GM21825 (cell line): ENCODE measurements around the gene ACVR2B.
"Not testable (repeated sequence)": the region's sequence is repeated elsewhere in the genome, so short reads cannot be mapped to it uniquely, and the experiment has no call there.

Experiments
- ATAC-seq: cut with Tn5 transposase; IDR thresholded peaks from one replicate; pipeline ENCODE4 v1.9.1; 2021; ENCODE audit warnings: mild to moderate bottlenecking, moderate library complexity; ENCODE audit not compliant: unreplicated experiment

ACVR2B gene

DNA sequence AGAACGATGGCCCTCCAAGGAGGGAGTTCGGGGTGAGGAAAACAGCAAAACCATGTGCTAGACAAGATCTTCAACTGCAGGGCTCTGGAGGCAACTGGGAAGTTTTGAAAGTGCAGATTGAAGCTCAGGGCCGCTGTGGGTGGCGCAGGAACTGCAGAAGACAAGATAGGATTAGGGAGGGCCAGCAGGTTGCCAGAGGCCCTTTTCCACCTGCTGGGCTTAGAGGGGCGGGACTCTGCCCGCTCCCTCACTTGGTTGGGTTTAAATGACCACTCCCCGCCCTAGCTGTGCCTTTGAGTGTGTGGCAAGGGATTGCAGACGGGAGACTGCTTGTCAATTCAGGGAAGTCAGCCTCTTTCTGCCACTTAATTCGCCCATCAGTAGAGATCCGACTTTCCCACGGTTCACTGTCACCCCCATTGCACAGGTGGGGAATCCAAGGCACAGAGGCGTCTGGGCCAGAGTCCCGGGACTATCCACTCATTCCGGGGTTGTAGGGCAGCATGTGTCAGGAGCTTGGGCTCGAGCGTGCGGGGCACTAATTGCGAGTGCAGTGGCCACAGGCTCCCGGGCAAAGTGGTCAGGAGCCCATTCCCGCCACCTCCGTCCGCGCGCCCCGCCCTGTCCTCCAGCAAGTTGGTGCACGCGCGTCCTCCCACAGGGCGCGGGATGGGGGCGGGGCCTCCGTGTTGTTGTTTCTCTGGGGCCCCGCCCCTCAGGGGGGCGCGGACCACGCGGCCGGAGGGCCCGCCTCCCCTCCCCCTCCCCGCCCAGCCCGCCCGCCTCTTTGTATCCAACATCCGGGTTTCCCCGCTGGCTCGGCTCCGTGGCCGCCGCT, at the start of gene ACVR2B:
TSS of gene ACVR2B (plus strand) at position 816 of the 838 bp plus-strand sequence. CDS start 433 bp downstream, outside the sequence.
- ATAC-seq: peak; percentile 58

DNA sequence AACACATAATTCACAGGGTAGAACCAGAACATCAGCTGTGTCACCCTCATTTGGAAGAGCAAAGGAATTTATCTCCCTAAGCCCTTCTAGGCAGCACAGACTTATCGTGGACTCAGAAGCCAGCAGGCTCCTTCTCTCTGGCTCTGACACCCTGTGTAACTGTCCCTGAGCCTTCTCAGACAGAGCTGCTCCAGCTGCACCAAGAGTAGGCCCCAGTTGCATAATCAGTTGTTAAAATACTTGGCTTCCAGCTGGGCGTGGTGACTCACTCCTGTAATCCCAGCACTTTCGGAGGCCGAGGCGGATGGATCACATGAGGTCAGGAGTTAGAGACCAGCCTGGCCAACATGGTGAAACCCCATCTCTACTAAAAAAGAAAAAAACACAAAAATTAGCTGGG, 49.4 kb upstream of the ACVR2B start:
- ATAC-seq: no peak

DNA sequence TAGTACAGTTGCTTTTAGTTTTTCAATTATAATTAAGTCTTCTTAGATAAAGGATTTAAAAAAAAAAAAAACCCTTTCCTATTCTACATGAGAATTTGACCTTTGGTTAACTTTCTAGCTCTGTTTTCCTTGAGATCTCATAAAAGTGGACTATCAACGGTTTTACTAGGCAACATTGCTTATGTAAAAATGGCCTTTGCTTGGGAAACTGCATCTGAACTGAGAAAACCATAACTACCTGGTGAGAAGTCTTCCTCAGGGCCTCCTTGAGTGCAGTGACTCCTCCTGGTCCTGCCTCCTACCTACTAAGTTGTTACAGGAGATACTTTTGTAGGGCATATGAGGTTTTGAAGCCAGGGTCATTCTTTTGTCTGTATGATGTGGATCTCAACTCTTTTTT, 42.1 kb upstream of the ACVR2B start:
- no peak for ATAC-seq

DNA sequence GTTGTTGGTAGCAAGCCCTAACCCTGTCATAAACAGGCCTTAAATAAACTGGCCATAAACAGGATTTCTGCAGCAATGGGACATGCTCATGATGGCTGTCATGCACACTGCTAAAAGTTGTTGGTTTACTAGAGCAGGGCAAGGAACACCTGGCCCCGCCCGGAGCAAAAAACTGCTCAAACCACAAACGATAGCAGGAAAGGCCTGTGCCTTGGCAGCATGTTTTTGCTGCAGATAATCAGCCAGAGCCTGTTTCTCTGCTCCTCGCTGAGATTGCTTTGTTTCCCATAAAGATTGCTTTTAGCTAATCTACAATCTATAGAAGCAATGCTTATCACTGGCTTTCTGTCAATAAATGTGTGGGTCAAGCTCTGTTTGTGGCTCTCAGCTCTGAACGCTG, 32.9 kb upstream of the ACVR2B start:
- not testable (repeated sequence) for ATAC-seq

DNA sequence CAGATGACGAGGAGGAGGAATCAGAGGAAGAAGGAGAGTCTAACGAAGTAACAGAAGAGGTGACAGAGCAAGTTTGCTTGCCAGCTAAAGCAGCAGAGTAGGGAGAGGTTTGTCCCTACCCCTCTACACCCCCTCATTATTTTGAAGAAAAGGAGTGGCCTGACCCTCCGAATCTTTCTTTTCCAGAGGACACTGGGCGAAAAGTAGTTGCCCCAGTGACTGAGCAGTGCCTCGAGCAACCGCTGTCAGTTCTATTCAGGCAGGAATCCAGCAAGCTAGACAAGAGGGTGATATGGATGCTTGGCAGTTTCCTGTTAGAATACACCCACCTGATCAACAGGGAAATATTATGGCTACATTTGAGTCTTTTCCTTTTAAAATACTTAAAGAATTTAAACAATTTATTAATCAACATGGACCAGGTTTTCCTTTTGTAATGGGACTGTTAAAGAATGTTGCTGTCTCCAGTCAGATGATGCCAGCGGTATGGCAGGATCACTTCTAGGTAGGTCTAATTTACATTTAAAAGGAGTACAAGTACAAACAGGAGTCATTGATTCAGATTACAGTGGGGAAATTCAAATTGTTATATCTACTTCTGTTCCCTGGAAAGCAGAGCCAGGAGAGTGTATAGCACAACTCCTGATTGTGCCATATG, 31.9 kb upstream of the ACVR2B start:
- no peak for ATAC-seq

DNA sequence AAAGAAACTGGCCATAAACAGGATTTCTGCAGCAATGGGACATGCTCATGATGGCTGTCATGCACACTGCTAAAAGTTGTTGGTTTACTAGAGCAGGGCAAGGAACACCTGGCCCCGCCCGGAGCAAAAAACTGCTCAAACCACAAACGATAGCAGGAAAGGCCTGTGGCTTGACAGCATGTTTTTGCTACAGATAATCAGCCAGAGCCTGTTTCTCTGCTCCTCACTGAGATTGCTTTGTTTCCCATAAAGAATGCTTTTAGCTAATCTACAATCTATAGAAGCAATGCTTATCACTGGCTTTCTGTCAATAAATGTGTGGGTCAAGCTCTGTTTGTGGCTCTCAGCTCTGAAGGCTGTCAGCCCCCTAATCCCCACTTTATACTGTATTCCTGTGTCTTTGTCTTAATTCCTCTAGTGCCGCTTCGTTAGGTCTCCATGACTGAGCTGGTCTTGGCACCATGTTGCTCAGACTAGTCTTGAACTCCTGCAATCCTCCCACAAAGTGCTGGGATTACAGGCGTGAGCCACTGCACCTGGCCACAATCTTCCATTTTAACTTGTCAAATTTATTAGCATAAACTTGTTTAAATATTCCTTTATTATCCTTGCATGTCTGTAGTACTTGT, 26.8 kb upstream of the ACVR2B start:
- not testable (repeated sequence) for ATAC-seq

DNA sequence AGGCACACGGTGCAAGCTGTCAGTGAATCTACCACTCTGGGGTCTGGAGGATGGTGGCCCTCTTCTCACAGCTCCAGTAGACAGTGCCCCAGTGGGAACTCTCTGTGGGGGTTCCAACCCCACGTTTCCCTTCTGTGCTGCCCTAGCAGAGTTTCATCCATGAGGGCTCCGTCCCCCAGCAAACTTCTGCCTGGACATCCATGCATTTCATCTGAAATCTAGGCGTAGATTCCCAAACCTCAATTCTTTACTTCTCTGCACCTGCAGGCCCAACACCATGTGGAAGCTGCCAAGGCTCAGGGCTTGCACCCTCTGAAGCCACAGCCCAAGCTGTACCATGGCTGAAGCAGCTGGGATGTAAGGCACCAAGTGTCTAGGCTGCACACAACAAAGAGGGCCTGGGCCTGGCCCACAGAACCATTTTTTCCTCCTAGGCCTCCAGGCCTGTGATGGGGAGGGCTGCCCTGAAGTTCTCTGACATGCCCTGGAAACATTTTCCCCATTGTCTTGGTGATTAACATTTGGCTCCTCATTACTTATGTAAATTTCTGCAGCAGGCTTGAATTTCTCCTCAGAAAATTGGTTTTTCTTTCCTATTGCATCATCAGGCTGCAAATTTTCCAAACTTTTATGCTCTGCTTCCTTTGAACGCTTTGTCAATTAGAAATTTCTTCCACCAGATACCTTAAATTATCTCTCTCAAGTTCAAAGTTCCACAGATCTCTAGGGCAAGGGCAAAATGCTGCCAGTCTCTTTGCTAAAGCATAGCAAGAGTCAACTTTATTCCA, 20.6 kb upstream of the ACVR2B start:
- not testable (repeated sequence) for ATAC-seq

DNA sequence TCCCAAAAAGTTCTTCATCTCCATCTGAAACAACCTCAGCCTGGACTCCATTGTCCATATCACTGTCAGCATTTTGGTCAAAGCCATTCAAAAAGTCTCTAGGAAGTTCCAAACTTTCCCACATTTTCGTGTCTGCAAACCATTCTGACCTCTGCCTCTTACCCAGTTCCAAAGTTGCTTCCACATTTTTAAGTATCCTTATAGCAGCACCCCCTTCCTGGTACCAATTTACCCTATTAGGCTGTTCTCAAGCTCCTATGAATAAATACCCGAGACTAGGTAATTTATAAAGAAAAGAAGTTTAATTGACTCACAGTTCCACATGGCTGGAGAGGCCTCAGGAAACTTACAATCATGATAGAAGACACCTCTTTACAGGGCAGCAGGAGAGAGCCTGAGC, 20.0 kb upstream of the ACVR2B start:
- not testable (repeated sequence) for ATAC-seq

DNA sequence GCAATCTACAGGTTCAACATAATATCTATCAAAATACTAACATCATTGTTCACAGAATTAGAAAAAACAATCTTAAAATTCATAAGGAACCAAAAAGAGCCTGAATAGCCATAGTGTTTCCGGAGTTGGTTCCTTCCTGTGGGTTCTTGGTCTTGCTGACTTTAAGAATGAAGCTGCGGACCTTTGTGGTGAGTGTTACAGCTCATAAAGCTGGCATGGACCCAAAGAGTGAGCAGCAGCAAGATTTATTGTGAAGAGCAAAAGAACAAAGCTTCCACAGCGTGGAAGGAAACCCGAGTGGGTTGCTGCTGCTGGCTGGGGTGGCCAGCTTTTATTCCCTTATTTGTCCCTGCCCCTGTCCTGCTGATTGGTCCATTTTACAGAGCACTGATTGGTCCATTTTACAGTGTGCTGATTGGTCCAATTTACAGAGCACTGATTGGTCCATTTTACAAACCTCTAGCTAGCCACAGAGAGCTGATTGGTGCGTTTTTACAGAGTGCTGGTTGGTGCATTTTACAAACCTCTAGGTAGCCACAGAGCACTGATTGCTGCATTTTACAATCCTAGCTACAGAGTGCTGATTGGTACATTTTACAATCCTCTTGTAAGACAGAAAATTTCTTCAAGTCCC, 15.1 kb upstream of the ACVR2B start:
- ATAC-seq: not testable (repeated sequence)

DNA sequence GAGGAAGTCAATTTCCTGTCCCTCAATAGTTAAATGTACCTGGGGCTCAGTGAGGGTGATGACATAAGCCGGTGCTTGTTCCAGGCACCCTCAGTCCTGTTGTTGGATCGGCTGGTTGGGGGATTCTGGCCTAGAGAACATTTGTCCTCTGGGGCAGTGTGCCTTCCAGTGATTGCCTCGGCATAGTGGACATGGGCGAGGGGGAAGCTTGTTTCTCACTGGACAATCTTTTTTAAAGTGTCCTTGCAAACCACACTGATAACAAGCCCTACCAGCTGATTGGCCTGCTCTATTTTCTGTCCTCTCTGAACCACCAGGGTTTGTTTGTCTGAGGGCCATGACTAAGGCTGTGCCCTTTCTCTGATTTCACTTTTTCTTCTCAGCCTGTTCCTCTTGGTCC, 10.5 kb upstream of the ACVR2B start:
- not testable (repeated sequence) for ATAC-seq

DNA sequence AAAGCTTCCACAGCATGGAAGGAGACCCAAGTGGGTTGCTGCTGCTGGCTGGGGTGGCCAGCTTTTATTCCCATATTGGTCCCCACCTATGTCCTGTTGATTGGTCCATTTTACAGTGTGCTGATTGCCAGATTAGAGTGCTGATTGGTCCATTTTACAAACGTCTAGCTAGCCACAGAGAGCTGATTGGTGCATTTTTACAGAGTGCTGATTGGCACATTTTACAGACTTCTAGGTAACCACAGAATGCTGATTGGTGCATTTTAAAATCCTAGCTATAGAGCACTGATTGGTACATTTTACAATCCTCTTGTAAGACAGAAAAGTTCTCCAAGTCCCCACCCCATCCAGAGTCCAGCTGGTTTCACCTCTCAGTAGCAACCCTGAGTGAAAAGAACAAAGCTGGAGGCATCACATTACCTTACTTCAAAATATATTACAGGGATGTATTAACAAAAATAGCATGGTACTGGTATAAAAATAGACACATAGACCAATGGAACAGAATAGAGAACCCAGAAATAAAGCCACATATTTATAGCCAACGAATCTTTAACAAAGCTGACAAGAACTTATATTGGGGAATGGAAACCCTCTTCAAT, 7.5 kb upstream of the ACVR2B start:
- ATAC-seq: no peak

DNA sequence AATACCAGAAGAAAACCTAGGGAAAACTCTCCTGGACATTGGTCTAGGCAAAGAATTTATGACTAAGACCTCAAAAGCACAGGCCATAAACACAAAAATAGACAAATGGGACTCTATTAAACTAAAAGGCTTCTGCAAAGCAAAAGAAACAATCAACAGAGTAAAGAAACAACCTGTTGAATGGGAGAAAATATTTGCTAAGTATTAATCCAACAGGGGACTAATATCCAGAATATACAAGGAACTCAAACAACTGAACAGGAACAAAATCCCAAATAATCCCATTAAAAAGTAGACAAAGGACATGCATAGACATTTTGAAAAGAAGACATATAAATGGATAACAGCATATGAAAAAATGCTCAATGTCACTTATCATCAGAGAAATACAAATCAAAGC, 6.9 kb upstream of the ACVR2B start:
- no peak for ATAC-seq

DNA sequence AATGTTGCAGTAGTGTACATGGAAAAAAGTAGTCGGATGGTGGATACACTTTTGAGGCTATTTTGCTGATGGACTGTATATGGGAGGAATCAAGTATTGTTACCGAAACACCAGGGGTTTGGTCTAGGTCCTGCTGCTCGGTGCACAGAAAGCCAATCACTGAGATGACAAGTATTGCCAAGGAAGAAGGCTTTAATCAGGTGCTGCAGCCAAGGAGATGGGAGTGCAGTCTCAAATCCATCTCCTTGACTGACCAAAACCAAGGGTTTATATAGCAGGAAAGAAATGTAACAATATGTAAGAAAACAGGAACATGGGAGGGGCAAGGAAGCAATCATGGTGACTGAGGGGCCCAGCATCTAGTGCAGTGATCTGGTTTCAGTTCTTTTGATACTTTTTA, 2.8 kb upstream of the ACVR2B start:
- ATAC-seq: no peak

DNA sequence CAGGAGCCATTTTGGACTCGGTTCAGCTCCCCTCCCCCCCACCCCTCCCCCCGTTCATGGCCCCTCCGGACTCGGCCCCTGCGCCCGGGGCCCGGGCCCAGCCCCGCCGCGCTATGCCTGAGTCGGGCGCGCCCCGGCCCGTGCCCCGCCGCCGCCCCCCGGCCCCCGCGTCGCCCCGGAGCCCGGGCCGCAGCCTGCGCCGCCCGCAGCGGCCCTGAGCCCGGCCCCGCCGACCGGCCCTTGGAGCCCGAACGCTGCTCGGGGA, 155 bp downstream of the ACVR2B start:
- no peak for ATAC-seq

DNA sequence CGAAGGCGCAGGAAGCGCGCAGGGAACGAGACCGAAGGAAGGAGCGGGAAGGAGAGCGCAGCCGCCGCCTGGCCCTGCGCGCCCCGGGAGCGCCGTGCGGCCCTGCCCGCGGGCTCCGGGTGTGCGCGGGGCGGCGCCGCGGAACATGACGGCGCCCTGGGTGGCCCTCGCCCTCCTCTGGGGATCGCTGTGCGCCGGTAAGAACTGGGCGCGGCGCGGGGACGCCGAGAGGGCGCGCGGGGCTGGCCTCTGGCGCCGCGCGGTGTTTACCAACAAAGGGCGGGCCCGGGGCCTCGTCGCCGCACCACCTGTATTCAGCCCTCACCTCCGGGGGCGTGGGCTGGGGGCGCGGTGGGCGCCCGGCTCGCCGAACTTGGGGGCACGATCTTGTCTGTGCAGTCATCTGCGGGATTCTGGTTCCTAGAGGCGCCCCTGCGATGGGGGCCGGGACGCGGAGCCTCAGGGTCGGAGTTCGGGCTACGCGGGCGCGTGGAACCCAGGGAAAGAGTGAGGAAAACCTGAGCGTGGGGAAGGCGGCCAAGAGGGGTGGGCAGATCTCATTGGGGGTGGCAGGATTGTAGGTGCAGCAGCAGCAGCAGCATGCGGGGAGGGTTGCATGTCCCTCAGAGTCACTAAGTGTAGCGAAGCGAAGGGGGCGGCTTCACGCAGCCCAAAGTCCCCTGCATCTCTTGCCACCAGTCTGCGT, 641 bp downstream of the ACVR2B start:
- ATAC-seq: peak; percentile 23

DNA sequence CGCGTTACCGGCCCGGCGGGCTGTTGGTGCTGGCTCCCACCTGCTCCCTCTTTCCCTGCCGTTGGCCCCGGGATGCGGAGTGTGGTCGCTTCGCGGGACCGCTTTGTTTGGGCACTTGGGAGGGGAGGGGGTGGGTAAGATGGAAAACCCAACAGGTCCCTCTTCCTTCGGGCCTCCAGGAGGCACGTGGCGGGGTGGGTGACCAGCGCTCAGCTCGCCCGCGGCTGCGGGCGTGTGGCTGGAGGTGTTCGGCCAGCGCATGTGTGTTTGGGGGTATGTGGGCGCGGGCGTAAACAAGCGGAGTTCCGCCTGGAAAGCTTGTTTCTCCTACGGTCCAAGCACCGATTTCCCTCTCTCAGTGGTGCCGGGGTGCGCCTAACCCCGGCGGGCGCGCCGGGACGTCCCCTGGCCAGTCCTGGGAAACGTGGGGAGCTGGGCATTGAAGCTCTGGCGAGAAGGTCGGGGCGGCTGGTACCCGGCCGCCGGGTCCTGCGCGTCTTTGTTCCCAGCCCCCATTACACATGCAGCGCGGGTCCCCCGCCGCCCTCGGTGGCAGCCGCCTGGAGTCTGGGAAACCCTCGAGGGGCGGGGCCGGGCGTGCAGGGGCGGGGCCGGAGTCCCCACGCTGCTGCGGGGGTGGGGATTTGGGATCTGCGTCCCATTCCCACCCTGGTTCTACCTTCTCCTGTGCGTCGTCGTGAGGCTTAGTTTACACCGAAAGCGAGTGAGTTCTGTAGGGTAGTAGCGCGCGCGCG, 1.4 kb downstream of the ACVR2B start:
- peak; percentile 6 for ATAC-seq

DNA sequence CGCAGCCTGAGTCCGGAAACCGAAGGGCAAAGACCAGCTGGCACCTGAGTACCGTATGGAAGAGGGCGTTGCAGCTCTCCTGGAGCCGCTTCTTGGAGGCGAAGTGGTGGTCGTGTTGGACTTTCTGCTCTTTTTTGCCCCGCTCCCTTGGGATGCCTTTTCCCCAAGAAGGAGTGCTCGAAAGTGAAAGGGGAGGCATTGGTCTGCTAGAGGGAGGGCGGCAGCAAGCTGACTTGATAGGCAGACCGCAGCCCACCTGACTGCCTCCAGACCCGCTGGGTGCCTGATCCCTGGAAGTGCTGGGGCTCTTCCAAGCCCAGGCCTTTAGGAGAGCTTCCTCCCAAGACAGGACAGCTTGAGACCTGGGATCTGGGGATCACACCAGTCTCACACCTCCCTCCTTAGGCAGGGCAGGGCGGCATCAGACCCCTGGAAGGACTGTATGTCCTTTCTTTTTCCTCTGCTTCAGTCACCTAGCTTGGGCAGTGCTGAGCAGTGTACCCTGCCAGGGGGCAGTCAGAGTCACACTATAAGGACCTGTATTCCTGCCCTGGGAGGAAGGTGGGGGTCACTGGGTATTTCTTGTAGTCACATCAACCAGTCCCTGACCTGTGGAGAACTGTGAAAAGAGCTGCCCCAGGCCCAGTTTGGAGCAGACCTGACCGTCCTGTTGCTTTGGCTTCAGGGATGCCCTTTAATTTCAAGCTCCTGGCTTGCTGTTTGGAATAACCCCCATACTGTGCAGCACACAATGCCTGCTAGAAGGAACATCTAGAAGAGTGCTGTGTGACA, 2.1 kb downstream of the ACVR2B start:
- peak; percentile 30 for ATAC-seq
